VCaP (cell line): Measurements from ENCODE around the gene HBS1L.

ENCODE experiments used
- H3K27ac ChIP-seq: fragments of 450-650 bp; 2 replicates; pipeline ENCODE4 v1.5.1; 2017
- TF ChIP-seq, protein P1 (sequence below): fragments of 450-650 bp; conservative IDR thresholded peaks from 2 replicates; pipeline ENCODE4 v1.5.1; 2017; ENCODE audit warnings: mild to moderate bottlenecking, moderate library complexity

HBS1L gene

DNA sequence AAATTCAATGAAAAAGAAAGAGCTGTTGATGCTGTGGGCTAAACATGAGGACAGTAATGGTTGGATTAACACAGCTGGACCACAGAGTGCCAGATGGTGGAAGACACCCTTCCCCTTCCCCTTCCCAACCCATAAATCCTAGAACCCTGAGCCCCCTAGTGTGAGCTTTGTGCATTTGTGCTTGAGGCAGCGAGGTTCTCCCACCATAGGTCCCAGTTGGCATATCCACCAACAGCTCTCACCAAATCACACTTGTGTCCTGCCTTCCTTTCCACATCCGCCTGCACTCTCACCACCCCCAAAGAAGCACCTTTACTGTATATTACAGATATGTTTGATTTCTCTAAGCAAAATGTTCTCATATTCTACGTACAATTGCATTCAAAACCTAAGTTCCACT lies 32.8 kb upstream of the HBS1L start:
- H3K27ac ChIP-seq = no peak overlapping the region
- TF ChIP-seq, protein P1, sequence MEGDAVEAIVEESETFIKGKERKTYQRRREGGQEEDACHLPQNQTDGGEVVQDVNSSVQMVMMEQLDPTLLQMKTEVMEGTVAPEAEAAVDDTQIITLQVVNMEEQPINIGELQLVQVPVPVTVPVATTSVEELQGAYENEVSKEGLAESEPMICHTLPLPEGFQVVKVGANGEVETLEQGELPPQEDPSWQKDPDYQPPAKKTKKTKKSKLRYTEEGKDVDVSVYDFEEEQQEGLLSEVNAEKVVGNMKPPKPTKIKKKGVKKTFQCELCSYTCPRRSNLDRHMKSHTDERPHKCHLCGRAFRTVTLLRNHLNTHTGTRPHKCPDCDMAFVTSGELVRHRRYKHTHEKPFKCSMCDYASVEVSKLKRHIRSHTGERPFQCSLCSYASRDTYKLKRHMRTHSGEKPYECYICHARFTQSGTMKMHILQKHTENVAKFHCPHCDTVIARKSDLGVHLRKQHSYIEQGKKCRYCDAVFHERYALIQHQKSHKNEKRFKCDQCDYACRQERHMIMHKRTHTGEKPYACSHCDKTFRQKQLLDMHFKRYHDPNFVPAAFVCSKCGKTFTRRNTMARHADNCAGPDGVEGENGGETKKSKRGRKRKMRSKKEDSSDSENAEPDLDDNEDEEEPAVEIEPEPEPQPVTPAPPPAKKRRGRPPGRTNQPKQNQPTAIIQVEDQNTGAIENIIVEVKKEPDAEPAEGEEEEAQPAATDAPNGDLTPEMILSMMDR = no peak

DNA sequence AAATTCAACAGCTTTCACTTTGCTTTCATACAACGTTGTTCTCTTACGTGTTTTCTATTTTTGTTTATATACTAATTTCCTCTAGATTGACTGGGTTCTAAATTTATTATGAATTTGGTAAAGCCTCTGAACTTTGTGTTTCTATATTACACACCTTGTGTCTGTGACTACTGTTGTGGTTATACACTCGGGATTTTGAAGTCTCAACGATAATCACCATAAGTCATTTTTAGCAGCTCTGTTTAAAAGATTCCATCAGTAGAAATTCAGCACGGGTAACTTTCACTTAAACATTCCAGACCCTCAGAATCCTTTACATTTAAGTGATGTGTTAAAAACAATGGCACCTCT lies 31.8 kb upstream of the HBS1L start:
- no peak overlapping the region for H3K27ac ChIP-seq
- TF ChIP-seq, protein P1 = no peak

DNA sequence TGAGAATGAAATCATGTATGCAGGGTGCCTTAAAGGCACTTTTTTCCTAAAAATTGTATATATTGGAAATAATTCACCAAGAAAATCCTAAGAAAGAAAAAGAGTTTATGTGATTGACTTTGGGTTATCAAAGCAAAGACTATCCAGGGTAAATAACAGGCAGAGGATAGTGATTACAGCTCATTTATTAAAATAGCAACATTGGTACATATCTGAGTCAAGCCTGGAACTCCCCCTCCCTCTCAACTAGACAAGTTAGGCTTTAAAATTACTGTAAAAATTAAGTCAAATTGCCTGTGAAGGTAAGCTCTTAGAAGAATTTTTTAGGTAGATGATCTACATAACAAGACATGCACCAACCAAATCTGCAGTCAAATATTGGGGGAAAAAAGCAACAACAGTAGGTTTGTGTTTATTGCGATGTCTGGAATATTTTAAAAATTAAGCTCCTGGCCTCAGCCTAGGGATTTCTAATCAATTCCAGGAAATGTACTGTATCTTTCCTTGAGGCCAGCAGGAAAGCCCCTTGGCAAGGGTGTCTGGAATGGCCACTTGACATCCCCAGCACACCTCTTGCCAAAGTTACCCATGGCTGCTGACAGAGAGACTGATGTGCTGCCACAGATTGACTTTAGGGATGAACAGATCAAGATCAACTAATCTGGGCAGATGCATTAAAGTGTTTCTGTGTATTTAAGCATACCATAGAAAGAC lies 31.2 kb upstream of the HBS1L start:
- TF ChIP-seq, protein P1 = no peak
- H3K27ac ChIP-seq = no peak overlapping the region

DNA sequence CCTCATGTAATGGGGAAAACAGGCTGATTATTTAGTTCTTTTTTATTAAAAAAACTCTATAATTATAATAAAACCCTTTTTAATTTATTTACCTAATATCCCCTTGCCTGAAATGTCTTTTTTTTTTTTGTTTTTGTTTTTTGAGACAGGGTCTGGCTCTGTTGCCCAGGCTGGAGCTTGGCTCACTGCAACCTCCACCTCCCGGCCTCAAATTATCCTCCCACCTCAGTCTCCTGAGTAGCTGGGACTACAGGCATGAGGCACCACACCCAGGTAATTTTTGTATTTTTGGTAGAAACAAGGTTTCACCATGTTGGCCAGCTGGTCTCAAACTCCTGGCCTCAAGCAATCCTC lies 30.3 kb upstream of the HBS1L start:
- H3K27ac ChIP-seq = no peak overlapping the region
- TF ChIP-seq, protein P1 = no peak

DNA sequence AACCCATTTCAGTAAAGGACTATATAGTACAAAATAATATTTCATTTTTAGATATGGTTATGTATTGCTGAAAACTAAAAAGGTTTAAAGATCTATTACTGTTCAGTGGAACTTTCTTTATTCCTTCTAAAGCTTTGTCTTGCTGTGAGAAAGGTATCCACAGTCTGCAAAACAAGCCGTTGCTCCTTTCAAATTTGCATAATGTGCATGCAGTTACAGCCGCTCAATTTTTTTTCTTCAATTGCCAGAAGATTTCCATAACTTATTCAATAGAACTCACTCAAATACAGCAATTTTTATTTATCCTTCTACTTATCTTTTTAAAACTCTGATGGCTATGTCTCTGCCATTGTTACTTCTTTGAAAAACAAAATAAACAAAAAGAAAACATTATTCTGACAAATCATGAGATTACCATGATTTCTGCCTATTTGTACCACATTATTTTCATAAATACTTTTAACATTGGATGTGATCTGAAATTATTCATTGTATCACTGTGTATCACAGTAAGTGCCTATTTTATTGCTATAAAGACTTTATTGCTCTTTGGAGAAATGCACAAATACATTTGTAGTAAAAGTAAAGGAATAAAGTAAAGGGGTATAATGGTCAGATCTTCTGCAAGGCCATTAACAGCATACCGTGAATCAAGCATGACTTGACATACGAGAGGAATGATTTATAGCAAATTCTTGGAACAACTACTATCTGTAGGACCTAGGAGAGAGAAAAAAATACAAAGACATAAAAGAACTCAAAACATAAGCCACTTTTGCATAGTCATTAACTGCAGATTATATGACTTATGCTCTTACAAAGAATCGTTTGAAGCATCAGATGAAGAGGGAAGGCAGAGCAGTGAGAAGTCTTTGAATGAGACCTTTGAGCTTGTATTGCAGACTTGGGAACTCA lies 29.6 kb upstream of the HBS1L start:
- TF ChIP-seq, protein P1 = no peak

DNA sequence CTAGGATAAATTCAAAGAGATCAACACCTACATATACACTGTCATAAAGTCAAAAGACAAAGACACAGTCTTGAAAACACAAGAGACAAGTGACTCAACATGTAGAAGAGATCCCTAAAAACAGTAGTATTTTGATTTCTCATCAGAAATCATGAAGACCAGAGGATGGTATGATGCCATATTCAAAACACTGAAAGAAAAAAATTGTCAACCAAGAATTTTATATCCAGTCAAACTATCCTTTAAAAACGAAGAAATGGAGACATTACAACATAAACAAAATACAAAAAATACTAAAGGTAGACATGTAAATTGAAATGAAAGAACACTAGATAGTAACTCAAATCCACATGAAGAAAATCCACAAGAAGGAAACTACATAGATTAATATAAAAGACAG lies 27.3 kb upstream of the HBS1L start:
- TF ChIP-seq, protein P1 = no peak
- no peak overlapping the region for H3K27ac ChIP-seq

More for the DNA sequence above, 29.6 kb upstream of the HBS1L start:
- no peak overlapping the region for H3K27ac ChIP-seq

DNA sequence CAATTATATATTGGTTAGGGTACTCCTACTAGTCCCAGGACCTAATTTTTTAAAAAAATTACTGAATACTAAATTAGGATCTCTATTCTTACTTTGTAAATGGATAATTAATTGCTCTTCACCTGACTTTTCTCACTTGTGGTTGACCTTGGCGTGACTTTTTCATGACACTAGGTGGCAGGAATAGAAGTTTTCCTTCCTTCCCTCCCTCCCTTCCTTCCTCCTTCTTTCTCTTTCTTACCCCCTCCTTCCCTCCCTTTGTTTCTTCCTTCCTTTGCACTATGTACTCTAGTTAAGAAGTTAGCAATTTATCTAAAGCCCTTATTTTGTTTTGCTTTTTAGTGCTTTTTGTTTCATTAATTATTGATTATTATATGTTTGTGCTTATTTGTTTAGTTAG lies 20.4 kb upstream of the HBS1L start:
- H3K27ac ChIP-seq = no peak overlapping the region
- TF ChIP-seq, protein P1 = 0 out of 2 replicates have a peak, but pooled peaks have one; percentile 14
